GM12878 (cell line): ENCODE measurements around the gene SLCO2B1. TPM values are rescaled to one million over a fixed set of nuclear protein-coding genes. Genes with fewer than 3 reads are reported as not detected.

Source experiments
- ATAC-seq: fragments of 200-7000 bp; cut with Tn5 transposase; 3 replicates; pipeline ENCODE4 v1.9.1; 2020; ENCODE audit warnings: mild to moderate bottlenecking, moderate library complexity
- BruUV-seq: library from RNA; stranded (reverse); fragments of 400-500 nt; replicated peaks from 2 replicates; lab custom pipeline; 2021; lab: Mats Ljungman, UMichigan
- CTCF ChIA-PET: fragments of 300-600 bp; sonication (Branson Sonifier 250); formaldehyde crosslinking; extraction: SDS; loops from one replicate; lab custom pipeline; 2021; ENCODE audit warnings: inconsistent platforms; lab: Yijun Ruan, JAX
- POLR2A ChIA-PET: fragments of 350-600 bp; formaldehyde crosslinking; extraction: SDS; loops from one replicate; lab custom pipeline; 2021; ENCODE audit warnings: inconsistent platforms; lab: Charles Lee
- RAD21 ChIA-PET: fragments of 300-600 bp; sonication (Branson Sonifier 250); formaldehyde crosslinking; loops from one replicate; lab custom pipeline; 2023; ENCODE audit warnings: antibody characterized with exemption; ENCODE audit not compliant: unreplicated experiment; lab: Charles Lee
- SMC1A ChIA-PET: fragments of 300-600 bp; sonication (Branson Sonifier 250); formaldehyde crosslinking; loops from one replicate; lab custom pipeline; 2023; ENCODE audit not compliant: unreplicated experiment, uncharacterized antibody; lab: Charles Lee
- DNase-seq: peaks from one replicate; pipeline ENCODE4 v3.0.0-alpha.2; 2011; ENCODE audit warnings: low read depth, low spot score
- FAIRE-seq: peaks from 3 replicates; lab custom pipeline; 2011; peaks lifted over from hg19 to GRCh38; lab: Jason Lieb, UNC
- H2AFZ ChIP-seq: 2 replicates; pipeline ENCODE4 v1.6.0; 2011; ENCODE audit warnings: low read depth, low read length, control low read depth; ENCODE audit not compliant: control insufficient read depth
- H3K27ac ChIP-seq: 2 replicates; pipeline ENCODE4 v1.5.1; 2011; ENCODE audit warnings: control low read depth; ENCODE audit not compliant: control insufficient read depth, insufficient read depth
- H3K27me3 ChIP-seq, 2 experiments: replicated peaks in 1 of 2; 2 replicates each; pipeline versions ENCODE4 v1.6.0 to v1.6.1; 2011; ENCODE audit warnings: low read length in 1 of 2; ENCODE audit not compliant: control insufficient read depth in 2 of 2, insufficient read depth in 2 of 2
- H3K36me3 ChIP-seq, 2 experiments: 2 replicates each; pipeline ENCODE4 v1.5.1; 2011; ENCODE audit warnings: low read length in 1 of 2; ENCODE audit not compliant: control insufficient read depth in 2 of 2, insufficient read depth in 2 of 2
- H3K4me1 ChIP-seq: 2 replicates; pipeline ENCODE4 v1.6.1; 2011; ENCODE audit warnings: mild to moderate bottlenecking, low read length, moderate library complexity, mixed read lengths; ENCODE audit not compliant: control insufficient read depth, insufficient read depth
- H3K4me2 ChIP-seq: 2 replicates; pipeline ENCODE4 v1.6.0; 2011; ENCODE audit warnings: control low read depth; ENCODE audit not compliant: control insufficient read depth, insufficient read depth
- H3K4me3 ChIP-seq: fragments of 200-600 bp; sonication (generic); 2 replicates; pipeline ENCODE4 v1.5.1; 2016
- H3K79me2 ChIP-seq: 2 replicates; pipeline ENCODE4 v1.6.0; 2011; ENCODE audit warnings: low read length; ENCODE audit not compliant: control insufficient read depth, insufficient read depth
- H3K9ac ChIP-seq: 2 replicates; pipeline ENCODE4 v1.8.0; 2011; ENCODE audit warnings: low read length, control low read depth, mixed read lengths; ENCODE audit not compliant: control insufficient read depth, insufficient read depth
- H3K9me3 ChIP-seq: replicated peaks from 3 replicates; pipeline ENCODE4 v1.5.1; 2011; ENCODE audit warnings: mild to moderate bottlenecking, low read length; ENCODE audit not compliant: control insufficient read depth, insufficient read depth
- H4K20me1 ChIP-seq: 2 replicates; pipeline ENCODE4 v1.6.0; 2011; ENCODE audit not compliant: control insufficient read depth, insufficient read depth
- CBFB ChIP-seq: IDR thresholded peaks from 2 replicates; pipeline ENCODE4 v1.6.1; 2016; ENCODE audit warnings: antibody characterized with exemption, low read depth
- CBX3 ChIP-seq: fragments of 200-600 bp; sonication (generic); IDR thresholded peaks from 2 replicates; pipeline ENCODE4 v1.6.1; 2016; ENCODE audit warnings: low read depth, borderline replicate concordance
- E2F4 ChIP-seq: IDR thresholded peaks from 2 replicates; pipeline ENCODE4 v1.6.1; 2012; ENCODE audit warnings: low read depth, low read length, improper control_type of control experiment
- GATAD2B ChIP-seq: fragments of 450-650 bp; conservative IDR thresholded peaks from 2 replicates; pipeline ENCODE4 v1.6.1; 2017; ENCODE audit warnings: low read depth, mild to moderate bottlenecking, moderate library complexity
- KAT2A ChIP-seq: conservative IDR thresholded peaks from 2 replicates; pipeline ENCODE4 v1.6.1; 2011; ENCODE audit warnings: low read depth, low read length; ENCODE audit not compliant: control insufficient read depth
- TCF7 ChIP-seq: IDR thresholded peaks from 2 replicates; pipeline ENCODE4 v1.6.1; 2014; ENCODE audit warnings: antibody characterized with exemption, borderline replicate concordance
- ZBED1 ChIP-seq: IDR thresholded peaks from 2 replicates; pipeline ENCODE4 v1.6.1; 2016; ENCODE audit warnings: borderline replicate concordance
- ZNF384 ChIP-seq: IDR thresholded peaks from 2 replicates; pipeline ENCODE4 v1.6.1; 2012; ENCODE audit warnings: low read depth, mild to moderate bottlenecking, low read length, improper control_type of control experiment, borderline replicate concordance
- WGBS: methylation state at CpG from one replicate; pipeline ENCODE4 v1.1.6; 2016; ENCODE audit warnings: low lambda C conversion rate; ENCODE audit not compliant: insufficient replicate concordance, insufficient coverage; ENCODE audit errors: missing lambda C conversion rate; 5-methylcytosine and 5-hydroxymethylcytosine counted together
- in situ Hi-C: fragments of 300-500 bp; cut with MboI; formaldehyde crosslinking; loops from 9 replicates; pipeline ENCODE4 v1.14.3; 2018; ENCODE audit warnings: mixed read lengths
- intact Hi-C: fragments of 100-400 bp; cut with micrococcal nuclease; formaldehyde crosslinking; loops from one replicate; pipeline ENCODE4 v1.14.2; 2022; ENCODE audit not compliant: unreplicated experiment
- polyA plus RNA-seq, 11 experiments: library from polyadenylated mRNA; depleted of rRNA in 4 of 11; unstranded in 6 of 11; stranded (reverse) in 5 of 11; fragments of >200 nt; fragmentation: Nextera tagmentation in 4 of 11; fragmentation: Illumina TruSeq in 1 of 11; extraction: Ambion mirVana in 4 of 11; extraction: Trizol in 1 of 11; gene quantifications; 1 replicate in 1 of 11; 2 replicates in 10 of 11; pipeline versions ENCODE4 v1.2.1 to v1.2.3, GENCODE V29; 2011 to 2016; ENCODE audit warnings: inconsistent platforms in 2 of 11, missing spikeins in 2 of 11, low read depth in 1 of 11
- total RNA-seq, 4 experiments: library from RNA; depleted of rRNA in 3 of 4; stranded (reverse); fragments of >200 nt in 3 of 4; fragmentation: Illumina TruSeq in 1 of 4; extraction: Trizol in 1 of 4; gene quantifications; 2 replicates each; pipeline versions ENCODE4 v1.2.1 to v1.2.3, GENCODE V29; 2013 to 2021

SLCO2B1 gene
- total and polyA plus RNA-seq, 10 of the 15 experiments (the other 5 are each of a cell fraction or from before 2014, with no cell fraction given): 0.05 to 3.5 (median 0.93) TPM; not detected in 2

GRCh38 chr11:75186999-75187398 lies 36.1 kb downstream of the SLCO2B1 start:
- intact Hi-C loops: no loop called here
- no peak overlapping the region for H2AFZ ChIP-seq
- ATAC-seq: no peak
- RAD21 ChIA-PET: no interaction called here
- H3K27ac ChIP-seq: no peak overlapping the region
- in situ Hi-C loops: no loop called here
- H3K36me3 ChIP-seq: no peaks in the 10 kb centered on the region
- no peaks in the 10 kb centered on the region for H3K79me2 ChIP-seq
- SMC1A ChIA-PET: interaction anchor here (1.4 kb wide), 1 partner anchor 16 kb away, joined by 4 read pairs; no protein-coding TSS in a partner anchor
- no peaks in the 10 kb centered on the region; a peak in 1 of 4 replicates for H3K27me3 ChIP-seq
- H3K4me2 ChIP-seq: no peak overlapping the region
- POLR2A ChIA-PET: no interaction called here
- no peak overlapping the region for H3K4me3 ChIP-seq
- BruUV-seq: no TSS peak
- H3K9ac ChIP-seq: no peak overlapping the region
- H3K4me1 ChIP-seq: peaks cover 1% of the 10 kb centered on the region
- WGBS: 48% methylated on average over 4 of the region's 4 CpGs
- CTCF ChIA-PET: no interaction called here
- FAIRE-seq: no peak
- TF ChIP-seq CBX3 (no peak), TCF7 (no peak), KAT2A (no peak), CBFB (no peak), ZBED1 (no peak), GATAD2B (no peak), E2F4 (no peak), ZNF384 (no peak)
- no peaks in the 10 kb centered on the region for H3K9me3 ChIP-seq
- no peak for DNase-seq
- H4K20me1 ChIP-seq: no peaks in the 10 kb centered on the region
